ENCODE data around the gene GSG1.

GSG1 gene

GRCh38 chr12:13085968-13086686 lies 17.3 kb downstream of the GSG1 start:
- TF ChIP-seq ZBTB7A (IDR thresholded peaks at IDR 0.05; ENCODE audit: low read depth) = no peak
- TF ChIP-seq TEAD4 (IDR thresholded peaks at IDR 0.05) = no peak
- TF ChIP-seq TAF1 (IDR thresholded peaks at IDR 0.05; ENCODE audit: low read depth) = no peak
- TF ChIP-seq REST (IDR thresholded peaks at IDR 0.05; ENCODE audit: low read depth) = no peak
- no peak for TF ChIP-seq FOXM1 (IDR thresholded peaks at IDR 0.05; ENCODE audit: borderline replicate concordance, low read depth)
- TF ChIP-seq NFIC (IDR thresholded peaks at IDR 0.05) = no peak
- TF ChIP-seq MAX (IDR thresholded peaks at IDR 0.05) = no peak
- TF ChIP-seq CREB1 (IDR thresholded peaks at IDR 0.05; ENCODE audit: low read depth) = no peak
- no peak for TF ChIP-seq USF1 (IDR thresholded peaks at IDR 0.05)
- TF ChIP-seq YY1 (IDR thresholded peaks at IDR 0.05; ENCODE audit: low read depth) = no peak
- no peak for TF ChIP-seq CEBPB (IDR thresholded peaks at IDR 0.05)

- TF ChIP-seq EP300 (IDR thresholded peaks at IDR 0.05; ENCODE audit: borderline replicate concordance) (no peak), TCF12 (IDR thresholded peaks at IDR 0.05; ENCODE audit: low read depth) (no peak), RAD21 (IDR thresholded peaks at IDR 0.05; ENCODE audit: low read depth) (no peak), NFIC (IDR thresholded peaks at IDR 0.05) (no peak)
Observed at GRCh38 chr12:13084898-13085640, 18.4 kb downstream of the GSG1 start.

- TF ChIP-seq YY1 (IDR thresholded peaks at IDR 0.05; ENCODE audit: low read depth) = no peak
- no peak for TF ChIP-seq TCF12 (IDR thresholded peaks at IDR 0.05; ENCODE audit: low read depth)
- TF ChIP-seq TAF1 (IDR thresholded peaks at IDR 0.05; ENCODE audit: low read depth) = no peak
- TF ChIP-seq REST (IDR thresholded peaks at IDR 0.05; ENCODE audit: low read depth) = no peak
- no peak for TF ChIP-seq EP300 (IDR thresholded peaks at IDR 0.05; ENCODE audit: borderline replicate concordance)
- TF ChIP-seq EGR1 (IDR thresholded peaks at IDR 0.05) = no peak
- no peak for TF ChIP-seq CREB1 (IDR thresholded peaks at IDR 0.05; ENCODE audit: low read depth)
- TF ChIP-seq TEAD4 (IDR thresholded peaks at IDR 0.05) = no peak
- no peak for TF ChIP-seq USF1 (IDR thresholded peaks at IDR 0.05)
- TF ChIP-seq CEBPB (IDR thresholded peaks at IDR 0.05) = no peak
- no peak for TF ChIP-seq NFIC (IDR thresholded peaks at IDR 0.05)
- TF ChIP-seq RAD21 (IDR thresholded peaks at IDR 0.05; ENCODE audit: low read depth) = no peak
Observed at GRCh38 chr12:13082861-13083260, 20.6 kb downstream of the GSG1 start.

- TF ChIP-seq REST (IDR thresholded peaks at IDR 0.05; ENCODE audit: low read depth) (no peak), RAD21 (IDR thresholded peaks at IDR 0.05; ENCODE audit: low read depth) (no peak), EGR1 (IDR thresholded peaks at IDR 0.05) (no peak), EP300 (IDR thresholded peaks at IDR 0.05; ENCODE audit: borderline replicate concordance) (no peak), CEBPB (IDR thresholded peaks at IDR 0.05) (no peak), CREB1 (IDR thresholded peaks at IDR 0.05; ENCODE audit: low read depth) (no peak), USF1 (IDR thresholded peaks at IDR 0.05) (no peak), TEAD4 (IDR thresholded peaks at IDR 0.05) (no peak), TCF12 (IDR thresholded peaks at IDR 0.05; ENCODE audit: low read depth) (no peak), NFIC (IDR thresholded peaks at IDR 0.05) (no peak), MAX (IDR thresholded peaks at IDR 0.05) (no peak), ZBTB7A (IDR thresholded peaks at IDR 0.05; ENCODE audit: low read depth) (no peak), FOXM1 (IDR thresholded peaks at IDR 0.05; ENCODE audit: borderline replicate concordance, low read depth) (no peak), TAF1 (IDR thresholded peaks at IDR 0.05; ENCODE audit: low read depth) (no peak), YY1 (IDR thresholded peaks at IDR 0.05; ENCODE audit: low read depth) (no peak)
Observed at GRCh38 chr12:13080266-13080665, 23.2 kb downstream of the GSG1 start.
